ENCODE data around the gene HEYL. TPM values are rescaled to one million over a fixed set of nuclear protein-coding genes. Genes with fewer than 3 reads are reported as not detected.

Gene HEYL
- total RNA-seq, 1 donor from 2014 or later, result not detected

DNA sequence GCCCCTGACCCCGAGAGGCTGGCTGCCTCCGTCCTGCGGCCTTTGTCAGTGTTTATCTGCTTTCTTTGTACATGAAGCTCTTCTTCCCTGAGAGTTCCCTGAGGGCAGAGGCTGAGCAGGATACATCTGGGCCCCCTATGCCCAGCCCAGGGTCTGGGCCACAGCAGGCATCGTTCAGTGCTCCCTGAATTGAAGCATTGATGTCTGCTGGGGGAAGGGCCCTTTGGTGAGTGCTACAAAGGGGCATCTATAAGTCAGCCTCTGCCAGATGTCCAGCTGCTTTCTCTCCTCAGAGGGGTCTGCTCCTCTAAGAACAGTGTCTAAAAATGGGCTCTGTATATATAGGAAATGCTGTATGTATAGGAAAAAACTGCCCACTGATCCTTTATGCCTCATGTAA is 2.1 kb downstream of the HEYL start:
- no peak for ATAC-seq (ENCODE audit: low read depth)
- Mint-ChIP-seq H3K27ac (no peak overlapping the region), H3K36me3 (ENCODE audit: low read depth) (no peaks in the 10 kb centered on the region), H3K4me3 (no peak overlapping the region), H3K9me3 (no peaks in the 10 kb centered on the region), H3K4me1 (peaks cover 2% of the 10 kb centered on the region), H3K27me3 (peaks cover 43% of the 10 kb centered on the region)
- DNase-seq, result no peak
- ChIA-PET POLR2A (no interaction called here), CTCF (interaction anchor here (2.6 kb wide), 1 partner anchor 31 kb away, joined by 8 read pairs; no protein-coding TSS in a partner anchor)
- TF ChIP-seq, protein P1, sequence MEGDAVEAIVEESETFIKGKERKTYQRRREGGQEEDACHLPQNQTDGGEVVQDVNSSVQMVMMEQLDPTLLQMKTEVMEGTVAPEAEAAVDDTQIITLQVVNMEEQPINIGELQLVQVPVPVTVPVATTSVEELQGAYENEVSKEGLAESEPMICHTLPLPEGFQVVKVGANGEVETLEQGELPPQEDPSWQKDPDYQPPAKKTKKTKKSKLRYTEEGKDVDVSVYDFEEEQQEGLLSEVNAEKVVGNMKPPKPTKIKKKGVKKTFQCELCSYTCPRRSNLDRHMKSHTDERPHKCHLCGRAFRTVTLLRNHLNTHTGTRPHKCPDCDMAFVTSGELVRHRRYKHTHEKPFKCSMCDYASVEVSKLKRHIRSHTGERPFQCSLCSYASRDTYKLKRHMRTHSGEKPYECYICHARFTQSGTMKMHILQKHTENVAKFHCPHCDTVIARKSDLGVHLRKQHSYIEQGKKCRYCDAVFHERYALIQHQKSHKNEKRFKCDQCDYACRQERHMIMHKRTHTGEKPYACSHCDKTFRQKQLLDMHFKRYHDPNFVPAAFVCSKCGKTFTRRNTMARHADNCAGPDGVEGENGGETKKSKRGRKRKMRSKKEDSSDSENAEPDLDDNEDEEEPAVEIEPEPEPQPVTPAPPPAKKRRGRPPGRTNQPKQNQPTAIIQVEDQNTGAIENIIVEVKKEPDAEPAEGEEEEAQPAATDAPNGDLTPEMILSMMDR (IDR thresholded peaks at IDR 0.05), result no peak
- intact Hi-C loops (cut with micrococcal nuclease), result no loop called here

DNA sequence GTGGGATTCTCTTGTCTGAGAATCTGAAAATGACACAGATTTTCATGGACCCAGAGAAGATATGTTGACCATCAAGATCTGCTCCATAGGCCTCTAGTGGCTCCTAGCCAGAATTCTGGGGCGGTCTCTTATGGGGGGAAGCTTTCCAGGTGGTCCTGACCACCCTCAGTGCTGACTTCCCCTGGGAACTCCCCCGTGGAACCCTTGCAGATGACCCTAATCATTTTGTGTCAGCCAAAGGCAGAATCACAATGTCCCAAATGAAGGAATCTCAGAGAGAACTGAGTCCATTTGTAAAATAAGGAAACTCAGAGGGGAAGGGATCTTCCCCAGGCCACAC is 3.6 kb downstream of the HEYL start:
- peaks cover 42% of the 10 kb centered on the region for H3K27me3 Mint-ChIP-seq
- TF ChIP-seq, protein P1 (IDR thresholded peaks at IDR 0.05), result no peak
- no peak overlapping the region for H3K4me3 Mint-ChIP-seq
- DNase-seq, result no peak
- no peak overlapping the region for H3K27ac Mint-ChIP-seq
- no peaks in the 10 kb centered on the region for H3K9me3 Mint-ChIP-seq
- H3K4me1 Mint-ChIP-seq, result peaks cover 2% of the 10 kb centered on the region
- H3K36me3 Mint-ChIP-seq (ENCODE audit: low read depth), result no peaks in the 10 kb centered on the region
- ATAC-seq (ENCODE audit: low read depth), result no peak
- ChIA-PET CTCF (no interaction called here), POLR2A (no interaction called here)
- intact Hi-C loops (cut with micrococcal nuclease), result no loop called here

DNA sequence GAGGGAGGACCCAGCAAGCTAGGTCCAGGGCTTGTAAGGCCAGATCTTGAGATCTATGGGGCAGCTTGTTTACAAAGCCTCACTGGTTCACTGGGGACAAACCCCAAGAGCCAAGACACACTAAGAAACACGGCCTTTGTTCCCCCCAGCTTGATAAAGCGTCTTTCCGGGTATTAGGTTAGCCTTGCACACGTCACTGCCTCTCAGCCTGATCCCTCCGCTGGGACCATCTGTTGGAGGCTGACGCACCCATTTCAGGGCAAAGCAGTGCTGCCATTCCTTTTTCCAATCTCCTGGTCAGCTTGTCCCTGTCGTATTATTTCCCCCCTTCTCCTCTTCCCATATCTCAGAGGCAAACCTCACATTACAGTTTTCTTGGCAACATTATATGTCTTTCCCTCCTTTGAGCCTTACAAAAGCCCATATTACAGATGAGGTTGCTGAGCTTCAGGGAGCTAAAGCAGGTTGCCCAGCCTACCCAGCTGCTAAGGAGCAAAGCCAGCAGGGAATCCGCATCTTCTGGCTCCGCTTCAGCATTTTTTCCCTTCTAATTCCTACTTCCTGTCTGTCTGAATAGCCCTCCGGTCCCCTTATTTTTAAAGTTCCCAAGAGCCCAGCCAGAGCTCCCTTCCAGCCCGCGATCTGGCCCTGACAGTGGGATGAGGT is 4.1 kb downstream of the HEYL start:
- H3K36me3 Mint-ChIP-seq (ENCODE audit: low read depth), result no peaks in the 10 kb centered on the region
- no peaks in the 10 kb centered on the region for H3K9me3 Mint-ChIP-seq
- TF ChIP-seq, protein P1 (IDR thresholded peaks at IDR 0.05), result no peak
- H3K27ac Mint-ChIP-seq, result no peak overlapping the region
- H3K4me3 Mint-ChIP-seq, result no peak overlapping the region
- H3K27me3 Mint-ChIP-seq, result peaks cover 37% of the 10 kb centered on the region
- peaks cover 2% of the 10 kb centered on the region for H3K4me1 Mint-ChIP-seq
- intact Hi-C loops (cut with micrococcal nuclease), result no loop called here
- CTCF ChIA-PET, result no interaction called here
- DNase-seq (no peak), ATAC-seq (ENCODE audit: low read depth) (no peak)
- POLR2A ChIA-PET, result no interaction called here

DNA sequence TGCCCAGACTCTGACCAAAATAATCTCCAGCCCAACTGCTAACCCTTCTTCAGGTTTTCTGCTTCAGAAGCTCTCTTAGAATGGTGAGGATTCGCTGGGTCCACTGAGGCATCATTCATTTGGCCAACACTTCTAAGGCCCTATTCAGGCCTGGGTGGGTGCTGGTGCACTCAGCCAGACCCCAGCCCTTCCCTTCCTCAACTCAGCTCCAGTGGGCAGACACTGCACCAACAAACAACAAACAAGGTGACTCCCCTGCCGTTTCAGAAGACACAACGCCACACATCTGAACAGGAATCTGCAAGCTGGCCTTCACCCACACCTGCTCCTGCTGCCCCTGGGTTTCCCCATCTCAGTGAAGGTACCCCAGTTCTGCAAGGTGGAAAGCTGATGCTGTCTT is 6.0 kb downstream of the HEYL start:
- H3K4me1 Mint-ChIP-seq, result no peaks in the 10 kb centered on the region
- intact Hi-C loops (cut with micrococcal nuclease), result no loop called here
- H3K27me3 Mint-ChIP-seq, result peaks cover 25% of the 10 kb centered on the region
- H3K9me3 Mint-ChIP-seq, result no peaks in the 10 kb centered on the region
- H3K27ac Mint-ChIP-seq, result no peak overlapping the region
- DNase-seq, result no peak
- TF ChIP-seq, protein P1 (IDR thresholded peaks at IDR 0.05), result no peak
- no peak for ATAC-seq (ENCODE audit: low read depth)
- H3K36me3 Mint-ChIP-seq (ENCODE audit: low read depth), result no peaks in the 10 kb centered on the region
- ChIA-PET CTCF (no interaction called here), POLR2A (interaction anchor here (0.6 kb wide), 1 partner anchor 11 kb away, joined by 3 read pairs; no protein-coding TSS in a partner anchor)
- H3K4me3 Mint-ChIP-seq, result no peak overlapping the region

DNA sequence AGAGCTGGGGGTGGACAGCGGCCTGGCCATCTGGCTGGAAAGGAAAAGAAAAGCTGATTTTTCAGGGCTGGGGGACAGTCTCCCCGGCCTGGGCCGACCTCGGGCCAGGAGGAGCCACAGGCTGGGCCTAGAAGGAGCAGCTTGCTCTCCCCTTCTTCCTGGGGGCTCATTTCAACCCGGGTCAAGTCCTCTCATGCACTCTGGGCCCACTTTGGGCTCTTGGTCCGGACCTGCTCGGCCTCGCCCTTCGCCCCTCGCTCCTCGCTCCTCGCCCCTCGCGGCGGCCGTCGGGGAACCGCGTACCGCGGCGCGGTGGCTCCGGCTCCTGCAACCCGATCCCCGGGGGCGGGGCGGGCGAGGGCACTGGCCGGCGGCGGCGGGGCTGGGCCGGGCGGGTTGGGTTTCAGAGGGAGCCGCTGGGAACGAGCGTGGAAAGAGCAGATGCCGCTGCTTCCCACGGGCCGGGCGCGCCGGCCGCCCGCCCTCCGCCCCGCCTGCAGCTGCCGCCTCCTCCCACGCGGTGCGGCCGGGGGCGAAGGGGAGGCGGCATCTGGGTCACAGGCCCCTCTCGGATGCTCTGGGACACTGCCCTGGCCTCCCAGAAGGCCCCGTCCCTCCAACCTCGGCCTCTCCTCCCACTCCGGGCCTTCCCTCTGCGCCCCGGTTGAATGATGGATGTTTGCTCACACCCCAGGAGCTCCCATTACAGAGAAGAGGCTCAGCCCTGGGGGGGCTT is 6.6 kb downstream of the HEYL start:
- TF ChIP-seq, protein P1 (IDR thresholded peaks at IDR 0.05), result no peak
- Mint-ChIP-seq H3K27ac (no peak overlapping the region), H3K9me3 (no peaks in the 10 kb centered on the region), H3K4me3 (no peak overlapping the region), H3K4me1 (no peaks in the 10 kb centered on the region), H3K36me3 (ENCODE audit: low read depth) (no peaks in the 10 kb centered on the region), H3K27me3 (peaks cover 21% of the 10 kb centered on the region)
- ATAC-seq (ENCODE audit: low read depth), result no peak
- POLR2A ChIA-PET, result interaction anchor here (0.6 kb wide), 1 partner anchor 12 kb away, joined by 3 read pairs; no protein-coding TSS in a partner anchor
- CTCF ChIA-PET, result interaction anchor here (1.2 kb wide), 1 partner anchor 25 kb away, joined by 3 read pairs; no protein-coding TSS in a partner anchor
- DNase-seq, result no peak
- intact Hi-C loops (cut with micrococcal nuclease), result no loop called here

Data from activated B cell treated with CpG ODN at 0.5 μM for 24 hours (primary cell).